GM12878 (cell line): Measurements from ENCODE around the gene ARMC2.

Experiments
- EP300 ChIP-seq, 2 experiments: fragments of 150-350 bp in 1 of 2; IDR thresholded peaks; 2 replicates each; pipeline ENCODE4 v1.6.1; 2011 to 2012; ENCODE audit warnings: low read depth in 2 of 2, low read length in 2 of 2, borderline replicate concordance in 1 of 2, improper control_type of control experiment in 1 of 2, inconsistent platforms in 1 of 2; ENCODE audit not compliant: control insufficient read depth in 1 of 2
- POU2F2 ChIP-seq: IDR thresholded peaks from 3 replicates; pipeline ENCODE4 v1.6.1; 2011; ENCODE audit warnings: low read depth, mild to moderate bottlenecking, low read length, borderline replicate concordance
- RAD21 ChIP-seq: IDR thresholded peaks from 2 replicates; pipeline ENCODE4 v1.6.1; 2011; ENCODE audit warnings: mild to moderate bottlenecking, low read depth, low read length, moderate library complexity; ENCODE audit not compliant: insufficient read depth
- RELA ChIP-seq: fragments of 450-650 bp; IDR thresholded peaks from 2 replicates; pipeline ENCODE4 v1.8.0; 2014; ENCODE audit warnings: borderline replicate concordance; ENCODE audit not compliant: partially characterized antibody
- SIX5 ChIP-seq: IDR thresholded peaks from 2 replicates; pipeline ENCODE4 v1.6.1; 2011; ENCODE audit warnings: mild to moderate bottlenecking, low read depth, low read length, moderate library complexity; ENCODE audit not compliant: severe bottlenecking
- TARDBP ChIP-seq: IDR thresholded peaks from 2 replicates; pipeline ENCODE4 v1.6.1; 2016; ENCODE audit warnings: borderline replicate concordance
- TF ChIP-seq, protein P1 (sequence below): fragments of 150-350 bp; IDR thresholded peaks from 2 replicates; pipeline ENCODE4 v1.6.1; 2016; ENCODE audit warnings: low read depth, low read length
- TF ChIP-seq, protein P2 (sequence below), 3 experiments: IDR thresholded peaks in 2 of 3; conservative IDR thresholded peaks in 1 of 3; 2 replicates each; pipeline ENCODE4 v1.5.1; 2011; ENCODE audit warnings: low read depth in 3 of 3, low read length in 3 of 3, mild to moderate bottlenecking in 3 of 3, control low read depth in 2 of 3, moderate library complexity in 2 of 3, inconsistent platforms in 1 of 3, mixed read lengths in 1 of 3; ENCODE audit not compliant: control insufficient read depth in 2 of 3, insufficient read depth in 1 of 3; ENCODE audit errors: extremely low read depth in 1 of 3

- TF ChIP-seq, protein P1, sequence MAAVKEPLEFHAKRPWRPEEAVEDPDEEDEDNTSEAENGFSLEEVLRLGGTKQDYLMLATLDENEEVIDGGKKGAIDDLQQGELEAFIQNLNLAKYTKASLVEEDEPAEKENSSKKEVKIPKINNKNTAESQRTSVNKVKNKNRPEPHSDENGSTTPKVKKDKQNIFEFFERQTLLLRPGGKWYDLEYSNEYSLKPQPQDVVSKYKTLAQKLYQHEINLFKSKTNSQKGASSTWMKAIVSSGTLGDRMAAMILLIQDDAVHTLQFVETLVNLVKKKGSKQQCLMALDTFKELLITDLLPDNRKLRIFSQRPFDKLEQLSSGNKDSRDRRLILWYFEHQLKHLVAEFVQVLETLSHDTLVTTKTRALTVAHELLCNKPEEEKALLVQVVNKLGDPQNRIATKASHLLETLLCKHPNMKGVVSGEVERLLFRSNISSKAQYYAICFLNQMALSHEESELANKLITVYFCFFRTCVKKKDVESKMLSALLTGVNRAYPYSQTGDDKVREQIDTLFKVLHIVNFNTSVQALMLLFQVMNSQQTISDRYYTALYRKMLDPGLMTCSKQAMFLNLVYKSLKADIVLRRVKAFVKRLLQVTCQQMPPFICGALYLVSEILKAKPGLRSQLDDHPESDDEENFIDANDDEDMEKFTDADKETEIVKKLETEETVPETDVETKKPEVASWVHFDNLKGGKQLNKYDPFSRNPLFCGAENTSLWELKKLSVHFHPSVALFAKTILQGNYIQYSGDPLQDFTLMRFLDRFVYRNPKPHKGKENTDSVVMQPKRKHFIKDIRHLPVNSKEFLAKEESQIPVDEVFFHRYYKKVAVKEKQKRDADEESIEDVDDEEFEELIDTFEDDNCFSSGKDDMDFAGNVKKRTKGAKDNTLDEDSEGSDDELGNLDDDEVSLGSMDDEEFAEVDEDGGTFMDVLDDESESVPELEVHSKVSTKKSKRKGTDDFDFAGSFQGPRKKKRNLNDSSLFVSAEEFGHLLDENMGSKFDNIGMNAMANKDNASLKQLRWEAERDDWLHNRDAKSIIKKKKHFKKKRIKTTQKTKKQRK = no peak
- TF ChIP-seq, protein P2, sequence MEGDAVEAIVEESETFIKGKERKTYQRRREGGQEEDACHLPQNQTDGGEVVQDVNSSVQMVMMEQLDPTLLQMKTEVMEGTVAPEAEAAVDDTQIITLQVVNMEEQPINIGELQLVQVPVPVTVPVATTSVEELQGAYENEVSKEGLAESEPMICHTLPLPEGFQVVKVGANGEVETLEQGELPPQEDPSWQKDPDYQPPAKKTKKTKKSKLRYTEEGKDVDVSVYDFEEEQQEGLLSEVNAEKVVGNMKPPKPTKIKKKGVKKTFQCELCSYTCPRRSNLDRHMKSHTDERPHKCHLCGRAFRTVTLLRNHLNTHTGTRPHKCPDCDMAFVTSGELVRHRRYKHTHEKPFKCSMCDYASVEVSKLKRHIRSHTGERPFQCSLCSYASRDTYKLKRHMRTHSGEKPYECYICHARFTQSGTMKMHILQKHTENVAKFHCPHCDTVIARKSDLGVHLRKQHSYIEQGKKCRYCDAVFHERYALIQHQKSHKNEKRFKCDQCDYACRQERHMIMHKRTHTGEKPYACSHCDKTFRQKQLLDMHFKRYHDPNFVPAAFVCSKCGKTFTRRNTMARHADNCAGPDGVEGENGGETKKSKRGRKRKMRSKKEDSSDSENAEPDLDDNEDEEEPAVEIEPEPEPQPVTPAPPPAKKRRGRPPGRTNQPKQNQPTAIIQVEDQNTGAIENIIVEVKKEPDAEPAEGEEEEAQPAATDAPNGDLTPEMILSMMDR (IDR thresholded peaks at IDR 0.05 in 2 of 3, conservative IDR thresholded peaks at IDR 0.05 in 1 of 3; ENCODE audit: control insufficient read depth in 2 of 3, extremely low read depth in 1 of 3, insufficient read depth in 1 of 3, low read depth in 3 of 3, low read length in 3 of 3) = no peak
- TF ChIP-seq RAD21 (no peak), EP300 (IDR thresholded peaks at IDR 0.05; ENCODE audit: borderline replicate concordance in 1 of 2, control insufficient read depth in 1 of 2, low read depth in 2 of 2, low read length in 2 of 2) (no peak), POU2F2 (no peak), TARDBP (no peak), SIX5 (no peak), RELA (no peak)
These were observed 98.5 kb downstream of the ARMC2 start for GRCh38 chr6:108946695-108947094.
